ENCODE measurements around the gene CYP2W1.

Gene CYP2W1

GRCh38 chr7:968205-969105 lies 14.5 kb upstream of the CYP2W1 start:
- Histone ChIP-seq H3K27me3 (replicated peaks in 2 of 5; ENCODE audit: control insufficient read depth in 4 of 5, insufficient read depth in 5 of 5, low read length in 4 of 5) (no peaks in the 10 kb centered on the region), H3K9me3 (ENCODE audit: control extremely low read depth in 1 of 5, control insufficient read depth in 4 of 5, insufficient read depth in 2 of 5, low read depth in 1 of 5, low read length in 4 of 5) (no peaks in the 10 kb centered on the region), H3K4me3 (ENCODE audit: control insufficient read depth in 1 of 7, extremely low read depth in 1 of 7, insufficient read depth in 4 of 7, low read depth in 2 of 7, low read length in 6 of 7) (no peak overlapping the region), H3K4me1 (ENCODE audit: control extremely low read depth in 1 of 4, control insufficient read depth in 4 of 4, insufficient read depth in 4 of 4, low read length in 3 of 4) (peaks cover 6 to 37% (median 32%) of the 10 kb centered on the region in 4 experiments), H3K36me3 (ENCODE audit: control insufficient read depth in 4 of 4, insufficient read depth in 4 of 4, low read length in 3 of 4) (peaks cover 6 to 67% (median 42%) of the 10 kb centered on the region in 4 experiments), H3K27ac (ENCODE audit: insufficient read depth in 1 of 2, low read depth in 1 of 2, low read length in 2 of 2, poor library complexity in 1 of 2, severe bottlenecking in 2 of 2) (no peak overlapping the region)
- POLR2A ChIA-PET, result interaction anchor here (0.7 kb wide), 1 partner anchor 59 kb away, joined by 3 read pairs; no protein-coding TSS in a partner anchor
- no peak for DNase-seq
- CTCF ChIA-PET, result interaction anchor here (0.6 to 4.2 kb wide), 3 partner anchors 24 to 61 kb away, joined by 3 to 23 read pairs (median 4); no protein-coding TSS in a partner anchor
- WGBS (ENCODE audit: insufficient coverage), result 97% methylated on average over 13 of the region's 24 CpGs

- H3K36me3 ChIP-seq (ENCODE audit: control insufficient read depth in 4 of 4, insufficient read depth in 4 of 4, low read length in 3 of 4), result peaks cover 6 to 67% (median 42%) of the 10 kb centered on the region in 4 experiments
- H3K4me3 ChIP-seq (ENCODE audit: control insufficient read depth in 1 of 7, extremely low read depth in 1 of 7, insufficient read depth in 4 of 7, low read depth in 2 of 7, low read length in 6 of 7), result no peak overlapping the region
- H3K27ac ChIP-seq (ENCODE audit: insufficient read depth in 1 of 2, low read depth in 1 of 2, low read length in 2 of 2, poor library complexity in 1 of 2, severe bottlenecking in 2 of 2), result no peak overlapping the region
- H3K27me3 ChIP-seq (replicated peaks in 2 of 5; ENCODE audit: control insufficient read depth in 4 of 5, insufficient read depth in 5 of 5, low read length in 4 of 5), result no peaks in the 10 kb centered on the region
- H3K4me1 ChIP-seq (ENCODE audit: control extremely low read depth in 1 of 4, control insufficient read depth in 4 of 4, insufficient read depth in 4 of 4, low read length in 3 of 4), result peaks cover 8 to 37% (median 28%) of the 10 kb centered on the region in 4 experiments
- POLR2A ChIA-PET, result no interaction called here
- CTCF ChIA-PET, result no interaction called here
- no peak for DNase-seq
- no peaks in the 10 kb centered on the region for H3K9me3 ChIP-seq (ENCODE audit: control extremely low read depth in 1 of 5, control insufficient read depth in 4 of 5, insufficient read depth in 2 of 5, low read depth in 1 of 5, low read length in 4 of 5)
- 100% methylated on average over 5 of the region's 11 CpGs for WGBS (ENCODE audit: insufficient coverage)
Observed at GRCh38 chr7:969403-969802, 13.6 kb upstream of the CYP2W1 start.

- DNase-seq, result no peak
- no peak overlapping the region for H3K4me3 ChIP-seq (ENCODE audit: control insufficient read depth in 1 of 7, extremely low read depth in 1 of 7, insufficient read depth in 4 of 7, low read depth in 2 of 7, low read length in 6 of 7)
- no peak overlapping the region for H3K27ac ChIP-seq (ENCODE audit: insufficient read depth in 1 of 2, low read depth in 1 of 2, low read length in 2 of 2, poor library complexity in 1 of 2, severe bottlenecking in 2 of 2)
- 92% methylated on average over 6 of the region's 6 CpGs for WGBS (ENCODE audit: insufficient coverage)
- H3K9me3 ChIP-seq (ENCODE audit: control extremely low read depth in 1 of 5, control insufficient read depth in 4 of 5, insufficient read depth in 2 of 5, low read depth in 1 of 5, low read length in 4 of 5), result no peaks in the 10 kb centered on the region
- CTCF ChIA-PET, result interaction anchor here (1.0 kb wide), 1 partner anchor 63 kb away, joined by 3 read pairs; no protein-coding TSS in a partner anchor
- no peaks in the 10 kb centered on the region for H3K27me3 ChIP-seq (replicated peaks in 2 of 5; ENCODE audit: control insufficient read depth in 4 of 5, insufficient read depth in 5 of 5, low read length in 4 of 5)
- peaks cover 3 to 28% (median 20%) of the 10 kb centered on the region in 4 experiments for H3K4me1 ChIP-seq (ENCODE audit: control extremely low read depth in 1 of 4, control insufficient read depth in 4 of 4, insufficient read depth in 4 of 4, low read length in 3 of 4)
- POLR2A ChIA-PET, result no interaction called here
- H3K36me3 ChIP-seq (ENCODE audit: control insufficient read depth in 4 of 4, insufficient read depth in 4 of 4, low read length in 3 of 4), result peaks cover 6 to 67% (median 42%) of the 10 kb centered on the region in 4 experiments
Observed at GRCh38 chr7:970744-971143, 12.2 kb upstream of the CYP2W1 start.

GRCh38 chr7:972110-972509 lies 10.9 kb upstream of the CYP2W1 start:
- H3K4me3 ChIP-seq (ENCODE audit: control insufficient read depth in 1 of 7, extremely low read depth in 1 of 7, insufficient read depth in 4 of 7, low read depth in 2 of 7, low read length in 6 of 7), result no peak overlapping the region
- H3K9me3 ChIP-seq (ENCODE audit: control extremely low read depth in 1 of 5, control insufficient read depth in 4 of 5, insufficient read depth in 2 of 5, low read depth in 1 of 5, low read length in 4 of 5), result no peaks in the 10 kb centered on the region
- ChIA-PET CTCF (interaction anchor here (0.6 to 2.9 kb wide), 7 partner anchors 10 to 172 kb away, joined by 3 to 13 read pairs (median 3); partner anchors contain the start of genes ADAP1 and GPR146), POLR2A (interaction anchor here (1.0 kb wide), 1 partner anchor 21 kb away, joined by 3 read pairs; no protein-coding TSS in a partner anchor)
- no peak for DNase-seq
- no peak overlapping the region for H3K27ac ChIP-seq (ENCODE audit: insufficient read depth in 1 of 2, low read depth in 1 of 2, low read length in 2 of 2, poor library complexity in 1 of 2, severe bottlenecking in 2 of 2)
- peaks cover 3 to 23% (median 13%) of the 10 kb centered on the region in 4 experiments for H3K4me1 ChIP-seq (ENCODE audit: control extremely low read depth in 1 of 4, control insufficient read depth in 4 of 4, insufficient read depth in 4 of 4, low read length in 3 of 4)
- H3K36me3 ChIP-seq (ENCODE audit: control insufficient read depth in 4 of 4, insufficient read depth in 4 of 4, low read length in 3 of 4), result peaks cover 6 to 57% (median 39%) of the 10 kb centered on the region in 4 experiments
- WGBS (ENCODE audit: insufficient coverage), result 100% methylated on average over 10 of the region's 12 CpGs
- H3K27me3 ChIP-seq (replicated peaks in 2 of 5; ENCODE audit: control insufficient read depth in 4 of 5, insufficient read depth in 5 of 5, low read length in 4 of 5), result no peaks in the 10 kb centered on the region

GRCh38 chr7:972676-973309 lies 10.2 kb upstream of the CYP2W1 start:
- Histone ChIP-seq H3K4me3 (ENCODE audit: control insufficient read depth in 1 of 7, extremely low read depth in 1 of 7, insufficient read depth in 4 of 7, low read depth in 2 of 7, low read length in 6 of 7) (no peak overlapping the region), H3K9me3 (ENCODE audit: control extremely low read depth in 1 of 5, control insufficient read depth in 4 of 5, insufficient read depth in 2 of 5, low read depth in 1 of 5, low read length in 4 of 5) (no peaks in the 10 kb centered on the region), H3K27me3 (replicated peaks in 2 of 5; ENCODE audit: control insufficient read depth in 4 of 5, insufficient read depth in 5 of 5, low read length in 4 of 5) (no peaks in the 10 kb centered on the region), H3K36me3 (ENCODE audit: control insufficient read depth in 4 of 4, insufficient read depth in 4 of 4, low read length in 3 of 4) (peaks cover 6 to 50% (median 36%) of the 10 kb centered on the region in 4 experiments), H3K27ac (ENCODE audit: insufficient read depth in 1 of 2, low read depth in 1 of 2, low read length in 2 of 2, poor library complexity in 1 of 2, severe bottlenecking in 2 of 2) (no peak overlapping the region), H3K4me1 (ENCODE audit: control extremely low read depth in 1 of 4, control insufficient read depth in 4 of 4, insufficient read depth in 4 of 4, low read length in 3 of 4) (peaks cover 3 to 23% (median 13%) of the 10 kb centered on the region in 4 experiments)
- 96% methylated on average over 7 of the region's 10 CpGs for WGBS (ENCODE audit: insufficient coverage)
- ChIA-PET CTCF (interaction anchor here (1.1 to 3.5 kb wide), 9 partner anchors 9 to 171 kb away, joined by 3 to 15 read pairs (median 3); partner anchors contain the start of gene ADAP1), POLR2A (interaction anchor here (0.6 to 1.0 kb wide), 2 partner anchors 17 to 21 kb away, joined by 3 to 4 read pairs; no protein-coding TSS in a partner anchor)
- no peak for DNase-seq

GRCh38 chr7:973312-973711 lies 9.7 kb upstream of the CYP2W1 start:
- Histone ChIP-seq H3K36me3 (ENCODE audit: control insufficient read depth in 4 of 4, insufficient read depth in 4 of 4, low read length in 3 of 4) (peaks cover 6 to 45% (median 32%) of the 10 kb centered on the region in 4 experiments), H3K27ac (ENCODE audit: insufficient read depth in 1 of 2, low read depth in 1 of 2, low read length in 2 of 2, poor library complexity in 1 of 2, severe bottlenecking in 2 of 2) (no peak overlapping the region), H3K4me3 (ENCODE audit: control insufficient read depth in 1 of 7, extremely low read depth in 1 of 7, insufficient read depth in 4 of 7, low read depth in 2 of 7, low read length in 6 of 7) (no peak overlapping the region)

More at GRCh38 chr7:973312-973711, 9.7 kb upstream of the CYP2W1 start:
- H3K27me3 ChIP-seq (replicated peaks in 2 of 5; ENCODE audit: control insufficient read depth in 4 of 5, insufficient read depth in 5 of 5, low read length in 4 of 5), result no peaks in the 10 kb centered on the region
- no peaks in the 10 kb centered on the region for H3K9me3 ChIP-seq (ENCODE audit: control extremely low read depth in 1 of 5, control insufficient read depth in 4 of 5, insufficient read depth in 2 of 5, low read depth in 1 of 5, low read length in 4 of 5)
- 96% methylated on average over 7 of the region's 9 CpGs for WGBS (ENCODE audit: insufficient coverage)
- peaks cover 3 to 23% (median 13%) of the 10 kb centered on the region in 4 experiments for H3K4me1 ChIP-seq (ENCODE audit: control extremely low read depth in 1 of 4, control insufficient read depth in 4 of 4, insufficient read depth in 4 of 4, low read length in 3 of 4)
- POLR2A ChIA-PET, result interaction anchor here (0.6 to 1.0 kb wide), 2 partner anchors 18 to 22 kb away, joined by 3 to 4 read pairs; no protein-coding TSS in a partner anchor
- DNase-seq, result no peak
- CTCF ChIA-PET, result interaction anchor here (1.2 to 3.5 kb wide), 9 partner anchors 9 to 108 kb away, joined by 3 to 15 read pairs (median 4); partner anchors contain the start of gene GPR146
